ENCODE data around the gene NETO1. TPM values are rescaled to one million over a fixed set of nuclear protein-coding genes. Genes with fewer than 3 reads are reported as not detected.

NETO1 gene
- total and polyA plus RNA-seq, 9 donors: 0.08 to 0.56 (median 0.19) TPM; not detected in 5

GRCh38 chr18:72819050-72819449 lies 48.7 kb downstream of the NETO1 start:
- no peaks in the 10 kb centered on the region for H3K4me1 ChIP-seq (ENCODE audit: control insufficient read depth, insufficient read depth, low read length)
- no peaks in the 10 kb centered on the region for H3K27me3 ChIP-seq (ENCODE audit: control insufficient read depth, insufficient read depth, low read length)
- no peaks in the 10 kb centered on the region for H3K9me3 ChIP-seq (replicated peaks; ENCODE audit: control insufficient read depth, low read depth, low read length)
- H3K36me3 ChIP-seq (ENCODE audit: control insufficient read depth, insufficient read depth, low read length): no peaks in the 10 kb centered on the region
- H3K4me3 ChIP-seq (ENCODE audit: low read length): no peak overlapping the region
- no peak overlapping the region for H3K27ac ChIP-seq (ENCODE audit: low read length)
- no peak for DNase-seq

- WGBS (ENCODE audit: insufficient coverage): 77% methylated on average over 7 of the region's 7 CpGs
- Histone ChIP-seq H3K4me3 (ENCODE audit: low read length) (no peak overlapping the region), H3K27me3 (ENCODE audit: control insufficient read depth, insufficient read depth, low read length) (no peaks in the 10 kb centered on the region), H3K4me1 (ENCODE audit: control insufficient read depth, insufficient read depth, low read length) (no peaks in the 10 kb centered on the region), H3K36me3 (ENCODE audit: control insufficient read depth, insufficient read depth, low read length) (no peaks in the 10 kb centered on the region), H3K27ac (ENCODE audit: low read length) (no peak overlapping the region), H3K9me3 (replicated peaks; ENCODE audit: control insufficient read depth, low read depth, low read length) (no peaks in the 10 kb centered on the region)
- no peak for DNase-seq
Measured at GRCh38 chr18:72811047-72811446, 56.7 kb downstream of the NETO1 start.

GRCh38 chr18:72808680-72809079 lies 59.1 kb downstream of the NETO1 start:
- Histone ChIP-seq H3K27me3 (ENCODE audit: control insufficient read depth, insufficient read depth, low read length) (no peaks in the 10 kb centered on the region), H3K4me1 (ENCODE audit: control insufficient read depth, insufficient read depth, low read length) (no peaks in the 10 kb centered on the region), H3K9me3 (replicated peaks; ENCODE audit: control insufficient read depth, low read depth, low read length) (no peaks in the 10 kb centered on the region), H3K4me3 (ENCODE audit: low read length) (no peak overlapping the region), H3K36me3 (ENCODE audit: control insufficient read depth, insufficient read depth, low read length) (no peaks in the 10 kb centered on the region), H3K27ac (ENCODE audit: low read length) (no peak overlapping the region)
- 80% methylated on average over 2 of the region's 2 CpGs for WGBS (ENCODE audit: insufficient coverage)
- DNase-seq: no peak

DNA sequence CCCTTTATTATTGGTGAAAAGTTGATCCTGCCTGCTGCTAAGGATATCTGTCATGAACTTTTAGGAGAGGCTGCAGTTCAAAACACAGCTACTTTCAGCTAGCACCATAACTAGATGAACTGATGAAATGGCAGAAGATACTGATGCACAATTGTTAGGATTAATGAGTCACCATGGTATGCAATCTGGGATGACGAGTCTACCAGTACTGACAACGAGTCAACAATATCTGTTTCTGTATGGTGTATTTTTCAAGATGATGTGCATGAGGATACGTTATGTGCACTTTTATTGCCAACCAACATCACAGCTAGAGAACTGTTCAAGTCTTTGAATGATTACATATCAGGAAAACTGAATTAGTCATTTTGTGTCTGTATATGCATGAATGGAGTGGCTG lies 68.7 kb downstream of the NETO1 start:
- no peak for DNase-seq
- no CpG with 5 or more reads among the region's 3 CpGs for WGBS (ENCODE audit: insufficient coverage)
- H3K27ac ChIP-seq (ENCODE audit: low read length): no peak overlapping the region
- no peaks in the 10 kb centered on the region for H3K9me3 ChIP-seq (replicated peaks; ENCODE audit: control insufficient read depth, low read depth, low read length)
- H3K4me3 ChIP-seq (ENCODE audit: low read length): no peak overlapping the region
- no peaks in the 10 kb centered on the region for H3K4me1 ChIP-seq (ENCODE audit: control insufficient read depth, insufficient read depth, low read length)
- H3K36me3 ChIP-seq (ENCODE audit: control insufficient read depth, insufficient read depth, low read length): no peaks in the 10 kb centered on the region
- no peaks in the 10 kb centered on the region for H3K27me3 ChIP-seq (ENCODE audit: control insufficient read depth, insufficient read depth, low read length)

GRCh38 chr18:72783530-72783929 lies 84.3 kb downstream of the NETO1 start:
- Histone ChIP-seq H3K27me3 (ENCODE audit: control insufficient read depth, insufficient read depth, low read length) (no peaks in the 10 kb centered on the region), H3K4me1 (ENCODE audit: control insufficient read depth, insufficient read depth, low read length) (no peaks in the 10 kb centered on the region), H3K27ac (ENCODE audit: low read length) (no peak overlapping the region), H3K9me3 (replicated peaks; ENCODE audit: control insufficient read depth, low read depth, low read length) (no peaks in the 10 kb centered on the region), H3K36me3 (ENCODE audit: control insufficient read depth, insufficient read depth, low read length) (no peaks in the 10 kb centered on the region), H3K4me3 (ENCODE audit: low read length) (no peak overlapping the region)
- no peak for DNase-seq
- WGBS (ENCODE audit: insufficient coverage): 75% methylated on average over 6 of the region's 9 CpGs

GRCh38 chr18:72774914-72775313 lies 92.9 kb downstream of the NETO1 start:
- Histone ChIP-seq H3K4me3 (ENCODE audit: low read length) (no peak overlapping the region), H3K27ac (ENCODE audit: low read length) (no peak overlapping the region), H3K4me1 (ENCODE audit: control insufficient read depth, insufficient read depth, low read length) (no peaks in the 10 kb centered on the region), H3K9me3 (replicated peaks; ENCODE audit: control insufficient read depth, low read depth, low read length) (no peaks in the 10 kb centered on the region), H3K27me3 (ENCODE audit: control insufficient read depth, insufficient read depth, low read length) (no peaks in the 10 kb centered on the region), H3K36me3 (ENCODE audit: control insufficient read depth, insufficient read depth, low read length) (no peaks in the 10 kb centered on the region)
- no CpG with 5 or more reads among the region's 2 CpGs for WGBS (ENCODE audit: insufficient coverage)
- DNase-seq: no peak

DNA sequence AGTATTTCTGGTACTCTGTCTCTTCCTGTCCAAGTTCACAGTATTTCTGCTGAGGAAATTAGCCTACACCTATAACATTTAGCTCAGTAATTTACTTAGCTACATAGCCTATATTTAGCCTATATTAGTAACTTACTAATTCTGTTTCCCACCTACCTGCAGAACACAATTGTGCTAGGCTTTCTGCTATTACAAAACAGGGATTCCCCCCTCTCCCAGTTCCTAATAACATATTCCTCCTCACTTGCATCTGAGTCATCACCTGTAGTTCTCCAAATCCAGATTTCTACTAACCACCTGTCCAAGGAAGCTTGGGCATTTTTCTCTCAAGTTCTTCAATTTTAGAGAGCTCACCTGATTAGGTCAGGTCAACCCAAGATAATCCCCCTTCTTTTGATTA lies 94.9 kb downstream of the NETO1 start:
- no peaks in the 10 kb centered on the region for H3K4me1 ChIP-seq (ENCODE audit: control insufficient read depth, insufficient read depth, low read length)

DNA sequence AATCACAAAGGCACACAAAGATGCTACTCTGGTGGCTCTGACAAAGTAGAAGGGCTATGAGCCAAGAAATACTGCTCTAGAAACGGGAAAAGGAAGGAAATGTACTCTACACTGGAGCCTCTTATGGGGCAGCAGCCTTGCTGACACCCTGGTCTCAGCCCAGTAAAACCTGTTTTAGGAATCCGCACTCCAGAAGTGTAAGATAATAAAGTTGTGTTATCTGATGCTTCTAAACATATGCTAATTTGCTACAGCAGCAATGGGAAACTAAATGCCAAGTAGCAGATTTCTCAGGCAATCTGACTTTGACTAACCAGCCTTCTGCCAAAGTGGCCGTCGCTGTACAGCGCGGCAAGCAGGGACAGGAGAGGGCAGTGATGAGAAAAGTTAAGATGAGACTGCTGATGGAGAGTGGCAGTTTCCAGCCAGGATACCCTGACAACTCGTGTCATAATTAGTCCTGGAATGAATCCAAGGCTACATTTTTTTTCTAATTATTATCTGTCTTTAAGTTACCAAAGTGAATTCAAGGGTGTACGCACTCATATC lies 99.0 kb downstream of the NETO1 start:
- WGBS (ENCODE audit: insufficient coverage): 62% methylated on average over 5 of the region's 8 CpGs
- no peaks in the 10 kb centered on the region for H3K9me3 ChIP-seq (replicated peaks; ENCODE audit: control insufficient read depth, low read depth, low read length)
- no peak for DNase-seq

More for the DNA sequence above, 94.9 kb downstream of the NETO1 start:
- no peaks in the 10 kb centered on the region for H3K36me3 ChIP-seq (ENCODE audit: control insufficient read depth, insufficient read depth, low read length)
- no peaks in the 10 kb centered on the region for H3K9me3 ChIP-seq (replicated peaks; ENCODE audit: control insufficient read depth, low read depth, low read length)
- H3K4me3 ChIP-seq (ENCODE audit: low read length): no peak overlapping the region
- no peak overlapping the region for H3K27ac ChIP-seq (ENCODE audit: low read length)
- DNase-seq: no peak
- H3K27me3 ChIP-seq (ENCODE audit: control insufficient read depth, insufficient read depth, low read length): no peaks in the 10 kb centered on the region

GRCh38 chr18:72762515-72763122 lies 105.2 kb downstream of the NETO1 start:
- no peaks in the 10 kb centered on the region for H3K27me3 ChIP-seq (ENCODE audit: control insufficient read depth, insufficient read depth, low read length)
- no peaks in the 10 kb centered on the region for H3K36me3 ChIP-seq (ENCODE audit: control insufficient read depth, insufficient read depth, low read length)
- peak; percentile 63 for DNase-seq
- no peaks in the 10 kb centered on the region for H3K4me1 ChIP-seq (ENCODE audit: control insufficient read depth, insufficient read depth, low read length)
- H3K9me3 ChIP-seq (replicated peaks; ENCODE audit: control insufficient read depth, low read depth, low read length): no peaks in the 10 kb centered on the region
- no peak overlapping the region for H3K27ac ChIP-seq (ENCODE audit: low read length)
- no peak overlapping the region for H3K4me3 ChIP-seq (ENCODE audit: low read length)
- WGBS (ENCODE audit: insufficient coverage): no CpG with 5 or more reads among the region's 5 CpGs

More for the DNA sequence above, 99.0 kb downstream of the NETO1 start:
- Histone ChIP-seq H3K4me3 (ENCODE audit: low read length) (no peak overlapping the region), H3K4me1 (ENCODE audit: control insufficient read depth, insufficient read depth, low read length) (no peaks in the 10 kb centered on the region), H3K27me3 (ENCODE audit: control insufficient read depth, insufficient read depth, low read length) (no peaks in the 10 kb centered on the region), H3K36me3 (ENCODE audit: control insufficient read depth, insufficient read depth, low read length) (no peaks in the 10 kb centered on the region), H3K27ac (ENCODE audit: low read length) (no peak overlapping the region)

- 4% methylated on average over 2 of the region's 4 CpGs for WGBS (ENCODE audit: insufficient coverage)
- no peak for DNase-seq
- Histone ChIP-seq H3K36me3 (ENCODE audit: control insufficient read depth, insufficient read depth, low read length) (no peaks in the 10 kb centered on the region), H3K27ac (ENCODE audit: low read length) (no peak overlapping the region), H3K27me3 (ENCODE audit: control insufficient read depth, insufficient read depth, low read length) (no peaks in the 10 kb centered on the region), H3K4me1 (ENCODE audit: control insufficient read depth, insufficient read depth, low read length) (no peaks in the 10 kb centered on the region), H3K9me3 (replicated peaks; ENCODE audit: control insufficient read depth, low read depth, low read length) (no peaks in the 10 kb centered on the region), H3K4me3 (ENCODE audit: low read length) (no peak overlapping the region)
Measured at GRCh38 chr18:72752220-72752619, 115.6 kb downstream of the NETO1 start.

DNA sequence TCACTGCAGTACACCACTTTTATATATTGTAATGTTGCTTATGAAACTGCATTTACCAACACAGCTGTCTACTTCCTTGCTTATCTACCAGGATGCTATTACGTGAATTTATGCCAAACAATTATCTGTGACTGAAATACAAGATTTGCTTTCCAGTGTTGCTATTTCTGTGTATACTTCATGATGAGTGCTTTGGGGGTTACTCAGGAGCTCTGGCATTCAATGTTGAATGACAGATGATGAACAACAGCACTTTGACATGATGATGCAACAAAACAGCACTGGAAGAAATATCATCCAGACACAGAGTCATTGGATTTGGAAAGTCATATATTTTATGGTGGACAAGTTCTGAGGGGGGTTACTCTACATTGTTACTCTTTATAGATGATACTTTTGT lies 125.8 kb downstream of the NETO1 start:
- DNase-seq: no peak
- no peak overlapping the region for H3K27ac ChIP-seq (ENCODE audit: low read length)
- no CpG with 5 or more reads among the region's 1 CpG for WGBS (ENCODE audit: insufficient coverage)

More for the DNA sequence above, 125.8 kb downstream of the NETO1 start:
- no peaks in the 10 kb centered on the region for H3K36me3 ChIP-seq (ENCODE audit: control insufficient read depth, insufficient read depth, low read length)
- no peaks in the 10 kb centered on the region for H3K27me3 ChIP-seq (ENCODE audit: control insufficient read depth, insufficient read depth, low read length)
- H3K9me3 ChIP-seq (replicated peaks; ENCODE audit: control insufficient read depth, low read depth, low read length): no peaks in the 10 kb centered on the region
- no peaks in the 10 kb centered on the region for H3K4me1 ChIP-seq (ENCODE audit: control insufficient read depth, insufficient read depth, low read length)
- H3K4me3 ChIP-seq (ENCODE audit: low read length): no peak overlapping the region
